Measurements from ENCODE around the gene SGK1. TPM values are rescaled to one million over a fixed set of nuclear protein-coding genes. Genes with fewer than 3 reads are reported as not detected.

The SGK1 gene
- total and polyA plus RNA-seq, 10 of the 15 experiments (the other 5 are each of a cell fraction or from before 2014, with no cell fraction given) = 0.62 to 5.1 (median 2.9) TPM

GRCh38 chr6:134251320-134251719 lies 66.6 kb downstream of the SGK1 start:
- ChIA-PET RAD21 (ENCODE audit: unreplicated experiment) (interaction anchor here (0.9 kb wide), 1 partner anchor 40 kb away, joined by 3 read pairs; no protein-coding TSS in a partner anchor), POLR2A (no interaction called here), SMC1A (ENCODE audit: uncharacterized antibody, unreplicated experiment) (no interaction called here), CTCF (interaction anchor here (2.0 kb wide), 1 partner anchor 16 kb away, joined by 4 read pairs; no protein-coding TSS in a partner anchor)
- in situ Hi-C loops (cut with MboI) = no loop called here
- intact Hi-C loops (cut with micrococcal nuclease; ENCODE audit: unreplicated experiment) = no loop called here
- 67% methylated on average over 3 of the region's 3 CpGs for WGBS (ENCODE audit: insufficient coverage, insufficient replicate concordance, low lambda C conversion rate, missing lambda C conversion rate)
- H3K27ac ChIP-seq (ENCODE audit: control insufficient read depth, insufficient read depth) = no peak overlapping the region
- no peaks in the 10 kb centered on the region; the same call in 2 of the 3 replicates for H3K9me3 ChIP-seq (replicated peaks; ENCODE audit: control insufficient read depth, insufficient read depth, low read length)
- FAIRE-seq (no peak), DNase-seq (ENCODE audit: low read depth, low spot score) (no peak), ATAC-seq (no peak)
- H4K20me1 ChIP-seq (ENCODE audit: control insufficient read depth, insufficient read depth) = no peaks in the 10 kb centered on the region
- H3K36me3 ChIP-seq (ENCODE audit: control insufficient read depth in 2 of 2, insufficient read depth in 2 of 2, low read length in 1 of 2) = no peaks in the 10 kb centered on the region
- BruUV-seq (replicated peaks) = no TSS peak
- no peaks in the 10 kb centered on the region for H3K79me2 ChIP-seq (ENCODE audit: control insufficient read depth, insufficient read depth, low read length)
- peaks cover 21% of the 10 kb centered on the region for H3K4me1 ChIP-seq (ENCODE audit: control insufficient read depth, insufficient read depth, low read length)
- no peak overlapping the region for H3K9ac ChIP-seq (ENCODE audit: control insufficient read depth, insufficient read depth, low read length)
- H3K27me3 ChIP-seq (replicated peaks in 1 of 2; ENCODE audit: control insufficient read depth in 2 of 2, insufficient read depth in 2 of 2, low read length in 1 of 2) = no peaks in the 10 kb centered on the region; a peak in 1 of 4 replicates
- no peak overlapping the region for H3K4me3 ChIP-seq
- H2AFZ ChIP-seq (ENCODE audit: control insufficient read depth, low read depth, low read length) = no peak overlapping the region
- no peak overlapping the region for H3K4me2 ChIP-seq (ENCODE audit: control insufficient read depth, insufficient read depth)
- no peak for TF ChIP-seq BACH1 (IDR thresholded peaks at IDR 0.05; ENCODE audit: borderline replicate concordance)
- TF ChIP-seq MLLT1 (IDR thresholded peaks at IDR 0.05) = no peak
- no peak for TF ChIP-seq BHLHE40 (IDR thresholded peaks at IDR 0.05; ENCODE audit: borderline replicate concordance in 1 of 2, low read depth in 2 of 2, low read length in 1 of 2)
- TF ChIP-seq TAF1 (IDR thresholded peaks at IDR 0.05; ENCODE audit: borderline replicate concordance, low read depth, low read length) = no peak
- TF ChIP-seq STAT3 (IDR thresholded peaks at IDR 0.05; ENCODE audit: low read depth, low read length) = no peak
- TF ChIP-seq SIX5 (IDR thresholded peaks at IDR 0.05; ENCODE audit: low read depth, low read length, severe bottlenecking) = no peak
- no peak for TF ChIP-seq ZBTB40 (IDR thresholded peaks at IDR 0.05; ENCODE audit: borderline replicate concordance)
- no peak for TF ChIP-seq RAD21 (IDR thresholded peaks at IDR 0.05; ENCODE audit: insufficient read depth, low read depth, low read length)
- TF ChIP-seq SMAD1 (IDR thresholded peaks at IDR 0.05; ENCODE audit: low read depth, partially characterized antibody) = no peak
- no peak for TF ChIP-seq YY1 (IDR thresholded peaks at IDR 0.05; ENCODE audit: low read depth, low read length)
- TF ChIP-seq E4F1 (IDR thresholded peaks at IDR 0.05; ENCODE audit: borderline replicate concordance, partially characterized antibody) = no peak
- no peak for TF ChIP-seq SPI1 (IDR thresholded peaks at IDR 0.05; ENCODE audit: borderline replicate concordance, insufficient read depth, low read depth, low read length)
- no peak for TF ChIP-seq ESRRA (IDR thresholded peaks at IDR 0.05; ENCODE audit: low read length)
